ENCODE results near the gene PAF1. TPM values are rescaled to one million over a fixed set of nuclear protein-coding genes. Genes with fewer than 3 reads are reported as not detected.
"Not testable (repeated sequence)": the region's sequence is repeated elsewhere in the genome, so short reads cannot be mapped to it uniquely, and the experiment has no call there.

Gene PAF1
- total RNA-seq, 1 donor: 45.4 TPM

DNA sequence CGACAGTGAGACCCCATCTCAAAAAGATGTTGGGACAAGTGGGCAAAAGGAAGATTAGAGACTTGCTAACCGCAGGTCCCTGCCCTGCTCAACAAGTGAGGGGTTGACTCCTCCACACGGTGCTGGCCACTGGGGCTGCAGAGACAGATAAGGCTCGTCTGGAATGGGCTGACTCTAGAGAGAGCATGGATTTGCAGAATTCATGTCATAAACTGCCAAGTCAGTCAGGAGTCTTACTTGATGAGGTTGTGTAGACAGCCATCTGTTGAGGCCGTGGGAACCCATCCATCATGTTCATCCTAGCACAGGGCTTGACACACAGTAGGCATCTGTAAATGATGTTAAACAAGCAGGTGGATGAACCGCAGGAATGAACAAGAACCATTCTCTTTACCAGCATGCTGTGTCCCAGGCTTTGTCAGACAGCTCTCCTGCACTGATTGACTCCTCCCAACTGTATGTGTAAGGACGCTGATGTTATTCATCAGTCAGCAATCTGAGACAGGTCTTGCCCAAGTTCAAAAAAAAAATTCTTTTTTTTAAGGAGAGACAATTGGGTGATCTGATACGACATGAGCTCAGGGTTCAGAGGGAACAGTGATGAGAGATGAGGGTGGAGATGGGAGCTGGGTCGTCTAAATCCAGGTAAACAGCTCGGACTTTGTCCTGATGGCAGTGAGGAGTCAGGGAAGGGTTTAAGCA lies 8.8 kb downstream of the PAF1 start:
- TF ChIP-seq, protein P1, sequence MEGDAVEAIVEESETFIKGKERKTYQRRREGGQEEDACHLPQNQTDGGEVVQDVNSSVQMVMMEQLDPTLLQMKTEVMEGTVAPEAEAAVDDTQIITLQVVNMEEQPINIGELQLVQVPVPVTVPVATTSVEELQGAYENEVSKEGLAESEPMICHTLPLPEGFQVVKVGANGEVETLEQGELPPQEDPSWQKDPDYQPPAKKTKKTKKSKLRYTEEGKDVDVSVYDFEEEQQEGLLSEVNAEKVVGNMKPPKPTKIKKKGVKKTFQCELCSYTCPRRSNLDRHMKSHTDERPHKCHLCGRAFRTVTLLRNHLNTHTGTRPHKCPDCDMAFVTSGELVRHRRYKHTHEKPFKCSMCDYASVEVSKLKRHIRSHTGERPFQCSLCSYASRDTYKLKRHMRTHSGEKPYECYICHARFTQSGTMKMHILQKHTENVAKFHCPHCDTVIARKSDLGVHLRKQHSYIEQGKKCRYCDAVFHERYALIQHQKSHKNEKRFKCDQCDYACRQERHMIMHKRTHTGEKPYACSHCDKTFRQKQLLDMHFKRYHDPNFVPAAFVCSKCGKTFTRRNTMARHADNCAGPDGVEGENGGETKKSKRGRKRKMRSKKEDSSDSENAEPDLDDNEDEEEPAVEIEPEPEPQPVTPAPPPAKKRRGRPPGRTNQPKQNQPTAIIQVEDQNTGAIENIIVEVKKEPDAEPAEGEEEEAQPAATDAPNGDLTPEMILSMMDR (IDR thresholded peaks at IDR 0.05; ENCODE audit: insufficient read depth, low read length): no peak
- H3K4me3 ChIP-seq (ENCODE audit: low read depth, low read length): no peak overlapping the region

DNA sequence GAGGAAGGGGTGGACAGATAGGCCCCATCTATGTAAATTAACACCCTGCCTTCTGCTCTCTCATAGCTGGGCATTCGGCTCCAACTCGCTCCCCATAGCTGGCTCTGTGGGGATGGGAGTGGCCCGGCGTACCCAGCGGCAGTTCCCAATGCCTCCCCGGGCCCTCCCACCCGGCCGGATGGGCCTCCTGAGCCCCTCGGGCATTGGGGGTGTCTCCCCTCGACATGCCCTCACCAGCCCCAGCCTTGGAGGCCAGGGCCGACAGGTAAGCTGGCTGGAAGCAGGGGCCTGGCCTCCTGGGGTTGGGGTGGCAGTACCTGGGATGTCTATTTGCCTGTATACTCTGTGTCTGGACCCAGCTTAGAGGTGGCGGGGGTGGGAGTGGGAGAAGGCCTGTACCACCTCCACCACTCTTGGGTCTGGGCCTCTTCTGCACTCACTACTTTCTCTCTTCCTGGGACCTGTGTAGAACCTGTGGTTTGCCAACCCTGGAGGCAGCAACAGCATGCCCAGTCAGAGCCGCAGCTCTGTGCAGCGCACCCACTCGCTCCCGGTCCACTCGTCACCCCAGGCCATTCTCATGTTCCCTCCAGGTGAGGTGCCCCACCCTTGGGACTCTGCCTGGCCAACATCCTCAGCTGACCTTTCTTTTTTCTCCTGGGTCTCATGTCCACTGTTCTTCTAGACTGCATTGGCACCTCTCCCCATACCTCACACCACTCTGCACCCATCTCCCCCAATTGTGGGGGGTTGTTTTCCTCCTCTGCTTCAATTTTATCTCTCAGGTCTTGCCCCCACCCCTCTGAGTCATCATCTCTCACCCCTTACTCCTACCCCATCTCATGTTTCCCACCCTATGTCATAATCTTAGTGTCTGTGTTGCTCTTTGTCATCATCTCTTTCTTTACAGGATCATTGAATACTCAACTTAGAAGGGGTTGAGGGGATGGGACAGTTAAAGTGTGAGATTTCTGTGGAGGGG lies 10.1 kb downstream of the PAF1 start:
- no peak for DNase-seq (ENCODE audit: low read depth)
- no peak overlapping the region for H3K4me3 ChIP-seq (ENCODE audit: low read depth, low read length)
- TF ChIP-seq, protein P1 (IDR thresholded peaks at IDR 0.05; ENCODE audit: insufficient read depth, low read length): no peak

More for the DNA sequence above, 8.8 kb downstream of the PAF1 start:
- no peak for DNase-seq (ENCODE audit: low read depth)

DNA sequence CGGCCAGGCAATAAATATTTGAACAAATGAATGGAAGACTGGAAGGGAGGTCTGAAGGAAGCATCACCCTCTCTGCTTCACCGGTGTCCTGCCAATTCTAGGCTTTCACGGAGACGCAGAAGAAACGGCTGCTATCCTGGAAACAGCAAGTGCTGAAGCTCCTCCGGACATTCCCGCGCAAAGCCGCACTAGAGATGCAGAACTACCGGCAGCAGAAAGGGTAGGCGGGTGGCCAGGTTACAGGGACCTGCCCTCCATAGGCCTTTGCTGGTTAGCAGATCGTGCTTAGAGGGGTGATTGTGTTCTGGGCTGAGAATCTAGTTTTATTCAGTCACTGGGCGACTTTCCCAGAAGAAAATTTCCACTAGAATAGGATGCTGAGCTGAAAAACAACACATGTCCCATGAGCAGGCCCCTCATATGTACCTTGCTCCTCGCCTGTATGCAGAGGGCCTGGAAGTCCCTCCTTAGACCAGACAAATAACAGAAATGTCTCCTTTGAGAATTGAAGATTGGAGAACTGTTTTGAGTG lies 11.0 kb downstream of the PAF1 start:
- DNase-seq (ENCODE audit: low read depth): no peak
- TF ChIP-seq, protein P1 (IDR thresholded peaks at IDR 0.05; ENCODE audit: insufficient read depth, low read length): no peak

DNA sequence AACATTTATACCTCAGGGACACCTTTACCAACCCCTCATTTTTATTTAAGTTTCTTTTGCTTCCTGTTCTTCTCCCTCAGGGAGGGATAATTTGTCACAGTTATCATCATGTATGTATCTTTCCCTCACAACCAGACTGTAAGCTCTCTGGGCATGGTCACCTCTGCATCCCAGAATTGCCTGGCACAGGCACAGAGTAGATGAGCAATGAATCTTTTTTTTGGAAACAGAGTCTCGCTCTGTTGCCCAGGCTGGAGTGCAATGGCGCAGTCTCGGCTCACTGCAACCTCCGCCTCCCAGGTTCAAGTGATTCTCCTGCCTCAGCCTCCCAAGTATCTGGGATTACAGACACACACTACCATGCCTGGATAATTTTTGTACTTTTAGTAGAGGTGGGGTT lies 11.5 kb downstream of the PAF1 start:
- DNase-seq (ENCODE audit: low read depth): not testable (repeated sequence)

More for the DNA sequence above, 11.0 kb downstream of the PAF1 start:
- H3K4me3 ChIP-seq (ENCODE audit: low read depth, low read length): no peak overlapping the region

DNA sequence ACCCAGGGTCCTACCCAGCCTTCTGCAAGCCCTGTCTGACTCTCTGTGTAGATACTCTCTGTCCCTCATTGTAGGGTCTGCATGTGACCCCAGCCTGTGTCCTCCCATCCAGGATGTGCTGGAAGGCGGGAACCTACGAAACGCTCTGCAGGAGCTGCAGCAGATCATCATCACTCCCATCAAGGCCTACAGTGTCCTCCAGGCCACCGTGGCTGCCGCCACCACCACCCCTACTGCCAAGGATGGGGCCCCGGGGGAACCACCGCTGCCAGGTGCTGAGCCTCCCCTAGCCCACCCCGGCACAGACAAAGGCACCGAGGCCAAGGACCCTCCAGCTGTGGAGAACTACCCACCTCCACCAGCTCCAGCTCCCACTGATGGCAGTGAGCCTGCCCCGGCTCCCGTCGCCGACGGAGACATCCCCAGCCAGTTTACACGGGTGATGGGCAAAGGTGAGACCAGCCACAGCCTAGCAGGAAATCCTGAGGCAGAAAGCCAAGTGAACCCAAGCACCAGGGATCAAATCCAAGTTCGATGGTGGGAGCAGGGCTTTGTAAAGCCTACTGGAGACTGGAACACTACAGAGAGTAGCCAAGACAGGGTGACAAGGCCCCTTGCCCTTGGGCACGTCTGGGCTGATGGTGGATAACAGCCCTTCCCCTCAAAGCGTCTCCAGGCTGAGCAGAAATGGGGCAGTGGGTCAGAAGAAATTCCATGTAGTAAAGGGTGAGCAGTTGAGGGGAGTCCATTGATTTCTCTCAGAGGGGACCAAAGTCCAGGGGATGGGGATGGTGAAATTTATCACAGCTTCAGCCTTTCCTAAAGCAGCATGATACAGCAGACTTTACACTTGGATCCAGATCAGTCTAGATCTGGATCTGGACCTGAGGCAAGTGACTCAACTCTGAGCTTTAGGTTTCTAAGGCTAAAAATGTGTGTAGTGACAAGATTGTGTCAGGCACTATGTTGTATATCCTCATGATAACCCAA lies 13.2 kb downstream of the PAF1 start:
- no peak for DNase-seq (ENCODE audit: low read depth)
- H3K4me3 ChIP-seq (ENCODE audit: low read depth, low read length): no peak overlapping the region
- TF ChIP-seq, protein P1 (IDR thresholded peaks at IDR 0.05; ENCODE audit: insufficient read depth, low read length): no peak

More for the DNA sequence above, 11.5 kb downstream of the PAF1 start:
- not testable (repeated sequence) for H3K4me3 ChIP-seq (ENCODE audit: low read depth, low read length)

DNA sequence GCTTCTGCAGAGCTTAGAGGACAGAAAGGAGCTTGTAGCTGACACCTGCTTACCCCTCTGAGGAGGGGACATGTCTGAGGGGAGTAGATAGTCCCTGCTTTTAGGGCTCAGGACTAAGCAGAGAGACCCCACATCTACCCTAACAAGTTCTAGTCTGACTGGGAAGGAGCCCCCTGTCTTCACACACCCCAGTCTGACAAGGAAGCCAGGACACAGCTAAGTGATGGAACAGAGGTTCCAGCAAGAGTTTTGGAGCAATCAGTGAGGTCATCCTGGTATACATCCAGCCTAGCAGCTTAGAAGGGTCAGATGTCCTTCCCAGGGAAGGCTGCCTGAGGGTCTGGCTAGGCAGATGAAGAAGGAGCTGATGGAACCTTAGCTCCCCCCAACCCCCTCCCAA lies 15.0 kb downstream of the PAF1 start:
- H3K4me3 ChIP-seq (ENCODE audit: low read depth, low read length): no peak overlapping the region
- TF ChIP-seq, protein P1 (IDR thresholded peaks at IDR 0.05; ENCODE audit: insufficient read depth, low read length): no peak
- DNase-seq (ENCODE audit: low read depth): no peak
